Nephron progenitor cell (in vitro differentiated cells): ENCODE data around the gene STARD3NL.
"Not testable (repeated sequence)": the region's sequence is repeated elsewhere in the genome, so short reads cannot be mapped to it uniquely, and the experiment has no call there.

Experiments used
- DNase-seq: peaks from one replicate; pipeline ENCODE4 v3.0.0; 2021
- H3K27ac Mint-ChIP-seq: 2 replicates; pipeline ENCODE4 v1.8.0; 2021; ENCODE audit warnings: mild to moderate bottlenecking, moderate library complexity, mixed read lengths
- H3K27me3 Mint-ChIP-seq: 2 replicates; pipeline ENCODE4 v1.8.0; 2021; ENCODE audit warnings: mild to moderate bottlenecking, low read depth, mixed read lengths; ENCODE audit not compliant: poor library complexity
- H3K36me3 Mint-ChIP-seq: 2 replicates; pipeline ENCODE4 v1.8.0; 2021; ENCODE audit warnings: low read depth, mixed read lengths
- H3K4me1 Mint-ChIP-seq: 2 replicates; pipeline ENCODE4 v1.8.0; 2021; ENCODE audit warnings: mixed read lengths
- H3K4me3 Mint-ChIP-seq: 2 replicates; pipeline ENCODE4 v1.8.0; 2021; ENCODE audit warnings: mild to moderate bottlenecking, moderate library complexity, mixed read lengths
- H3K9me3 Mint-ChIP-seq: 2 replicates; pipeline ENCODE4 v1.8.0; 2021; ENCODE audit warnings: mild to moderate bottlenecking, moderate library complexity, mixed read lengths
- TF ChIP-seq, protein P1 (sequence below): fragments of 200-600 bp; sonication (generic); IDR thresholded peaks from 2 replicates; pipeline ENCODE4 v1.5.0; 2021; ENCODE audit warnings: antibody characterized with exemption

The STARD3NL gene

DNA sequence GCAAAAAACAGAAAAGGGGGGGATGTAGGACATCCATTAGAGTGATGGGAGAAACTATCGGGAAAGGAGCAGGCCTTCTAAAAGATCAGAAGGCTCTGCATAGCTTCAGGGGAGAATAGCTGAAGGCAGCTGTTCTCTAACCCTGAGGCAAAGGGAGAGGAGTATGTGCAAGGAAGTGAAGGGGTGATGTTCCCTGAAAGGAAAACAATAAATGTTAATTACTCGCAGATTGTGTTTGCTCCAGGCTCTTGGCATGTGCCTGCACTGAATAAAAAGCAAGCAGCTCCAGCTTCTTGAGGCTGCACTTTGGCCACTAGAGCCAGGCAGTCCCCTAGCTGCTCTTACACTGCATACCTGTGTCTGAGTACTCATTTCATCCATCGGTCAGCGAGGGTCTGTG is 14.4 kb upstream of the STARD3NL start:
- Mint-ChIP-seq H3K27me3 (no peaks in the 10 kb centered on the region), H3K36me3 (no peaks in the 10 kb centered on the region), H3K9me3 (peaks cover 35% of the 10 kb centered on the region), H3K4me1 (no peaks in the 10 kb centered on the region), H3K4me3 (no peak overlapping the region), H3K27ac (no peak overlapping the region)
- DNase-seq: no peak
- TF ChIP-seq, protein P1, sequence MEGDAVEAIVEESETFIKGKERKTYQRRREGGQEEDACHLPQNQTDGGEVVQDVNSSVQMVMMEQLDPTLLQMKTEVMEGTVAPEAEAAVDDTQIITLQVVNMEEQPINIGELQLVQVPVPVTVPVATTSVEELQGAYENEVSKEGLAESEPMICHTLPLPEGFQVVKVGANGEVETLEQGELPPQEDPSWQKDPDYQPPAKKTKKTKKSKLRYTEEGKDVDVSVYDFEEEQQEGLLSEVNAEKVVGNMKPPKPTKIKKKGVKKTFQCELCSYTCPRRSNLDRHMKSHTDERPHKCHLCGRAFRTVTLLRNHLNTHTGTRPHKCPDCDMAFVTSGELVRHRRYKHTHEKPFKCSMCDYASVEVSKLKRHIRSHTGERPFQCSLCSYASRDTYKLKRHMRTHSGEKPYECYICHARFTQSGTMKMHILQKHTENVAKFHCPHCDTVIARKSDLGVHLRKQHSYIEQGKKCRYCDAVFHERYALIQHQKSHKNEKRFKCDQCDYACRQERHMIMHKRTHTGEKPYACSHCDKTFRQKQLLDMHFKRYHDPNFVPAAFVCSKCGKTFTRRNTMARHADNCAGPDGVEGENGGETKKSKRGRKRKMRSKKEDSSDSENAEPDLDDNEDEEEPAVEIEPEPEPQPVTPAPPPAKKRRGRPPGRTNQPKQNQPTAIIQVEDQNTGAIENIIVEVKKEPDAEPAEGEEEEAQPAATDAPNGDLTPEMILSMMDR: no peak

DNA sequence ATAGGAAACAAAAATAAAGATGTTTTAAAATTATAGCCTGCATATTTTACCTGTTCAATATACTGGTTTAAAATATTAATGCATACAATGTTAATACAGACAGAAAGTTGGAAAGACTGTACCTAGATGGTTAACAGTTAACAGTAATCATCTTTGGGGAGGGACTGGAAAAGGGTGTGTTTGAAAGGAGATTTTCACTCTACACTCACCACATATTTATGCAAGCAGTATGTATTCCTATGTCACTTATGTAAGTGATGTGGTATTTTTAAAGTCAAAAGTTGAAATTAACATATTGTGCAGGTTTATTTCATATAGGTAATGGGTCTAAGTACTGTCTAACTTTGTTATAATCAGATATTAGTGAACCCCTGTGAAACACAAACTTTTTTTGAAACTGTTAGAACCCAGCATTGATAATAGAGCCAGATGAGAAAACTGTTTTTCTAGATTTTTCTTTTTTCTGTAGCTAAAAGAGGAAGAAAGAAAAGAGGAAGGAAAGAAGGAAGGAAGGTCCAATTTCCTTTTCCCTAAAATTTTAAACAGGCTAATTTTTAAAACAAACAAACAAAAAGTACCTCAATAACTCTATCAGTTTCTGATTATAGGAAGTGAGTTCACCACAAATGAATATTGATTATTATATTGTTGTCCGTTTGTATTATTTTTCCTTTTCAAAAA is 9.0 kb upstream of the STARD3NL start:
- Mint-ChIP-seq H3K4me1 (no peaks in the 10 kb centered on the region), H3K27me3 (peaks cover 4% of the 10 kb centered on the region), H3K36me3 (no peaks in the 10 kb centered on the region), H3K27ac (no peak overlapping the region), H3K9me3 (peaks cover 12% of the 10 kb centered on the region), H3K4me3 (no peak overlapping the region)
- TF ChIP-seq, protein P1: no peak
- no peak for DNase-seq

DNA sequence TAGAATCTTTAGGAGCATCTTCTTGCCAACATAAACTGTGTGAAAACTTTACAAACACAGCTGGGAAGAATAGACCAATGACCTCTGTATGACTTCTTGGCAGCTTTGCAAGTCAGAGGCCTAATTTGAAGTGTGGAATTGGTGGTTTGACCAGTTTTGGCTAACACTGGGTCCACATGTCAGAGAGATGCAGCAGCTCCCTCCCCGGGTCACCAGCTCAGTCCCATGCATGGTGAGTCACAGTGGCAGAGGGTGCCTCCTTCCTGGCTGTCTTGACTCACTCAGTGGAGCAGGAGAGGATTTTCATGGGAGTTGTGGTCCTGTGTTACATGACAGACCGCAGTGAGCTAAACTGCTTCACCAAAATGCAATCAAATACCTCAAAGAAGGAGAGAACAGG is 8.2 kb upstream of the STARD3NL start:
- DNase-seq: no peak
- no peaks in the 10 kb centered on the region for H3K36me3 Mint-ChIP-seq
- H3K27me3 Mint-ChIP-seq: peaks cover 5% of the 10 kb centered on the region

GRCh38 chr7:38171623-38172391 is 6.2 kb upstream of the STARD3NL start:
- H3K4me1 Mint-ChIP-seq: no peaks in the 10 kb centered on the region
- no peak for DNase-seq
- peaks cover 5% of the 10 kb centered on the region for H3K27me3 Mint-ChIP-seq
- no peaks in the 10 kb centered on the region for H3K36me3 Mint-ChIP-seq
- H3K4me3 Mint-ChIP-seq: no peak overlapping the region
- TF ChIP-seq, protein P1: no peak
- no peak overlapping the region for H3K27ac Mint-ChIP-seq
- H3K9me3 Mint-ChIP-seq: peaks cover 28% of the 10 kb centered on the region

More for the DNA sequence above, 8.2 kb upstream of the STARD3NL start:
- Mint-ChIP-seq H3K9me3 (peaks cover 16% of the 10 kb centered on the region), H3K27ac (no peak overlapping the region), H3K4me3 (no peak overlapping the region), H3K4me1 (no peaks in the 10 kb centered on the region)
- TF ChIP-seq, protein P1: no peak

DNA sequence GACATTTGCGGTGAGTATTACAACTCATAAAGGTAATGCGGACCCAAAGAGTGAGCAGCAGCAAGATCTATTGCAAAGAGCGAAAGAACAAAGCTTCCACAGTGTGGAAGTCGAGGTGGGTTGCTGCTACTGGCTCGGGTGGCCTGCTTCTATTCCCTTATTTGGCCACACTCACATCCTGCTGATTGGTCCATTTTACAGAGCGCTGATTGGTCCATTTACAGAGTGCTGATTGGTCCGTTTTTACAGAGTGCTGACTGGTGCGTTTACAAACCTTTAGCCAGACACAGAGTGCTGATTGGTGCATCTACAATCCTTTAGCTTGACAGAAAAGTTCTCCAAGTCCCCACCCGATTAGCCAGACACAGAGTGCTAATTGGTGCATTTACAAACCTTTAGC is 2.5 kb upstream of the STARD3NL start:
- H3K4me3 Mint-ChIP-seq: not testable (repeated sequence)
- H3K4me1 Mint-ChIP-seq: peaks cover 29% of the 10 kb centered on the region
- H3K9me3 Mint-ChIP-seq: peaks cover 28% of the 10 kb centered on the region

GRCh38 chr7:38177621-38178003 is 433 bp upstream of the STARD3NL start:
- H3K27me3 Mint-ChIP-seq: peaks cover 8% of the 10 kb centered on the region
- TF ChIP-seq, protein P1: no peak
- peak overlapping the region; percentile 99 for H3K4me3 Mint-ChIP-seq
- peaks cover 38% of the 10 kb centered on the region for H3K4me1 Mint-ChIP-seq
- H3K36me3 Mint-ChIP-seq: no peaks in the 10 kb centered on the region
- peak overlapping the region; percentile 96 for H3K27ac Mint-ChIP-seq
- DNase-seq: no peak
- H3K9me3 Mint-ChIP-seq: peaks cover 26% of the 10 kb centered on the region

More for the DNA sequence above, 2.5 kb upstream of the STARD3NL start:
- H3K27ac Mint-ChIP-seq, H3K36me3 Mint-ChIP-seq, H3K27me3 Mint-ChIP-seq, DNase-seq: not testable (repeated sequence)
